Limb (tissue), 2 donors: ENCODE measurements around the gene INSR.
"Not testable (repeated sequence)": the region's sequence is repeated elsewhere in the genome, so short reads cannot be mapped to it uniquely, and the experiment has no call there.

ENCODE experiments used
- DNase-seq, 2 donors: peaks; one replicate each; pipeline ENCODE4 v3.0.0-alpha.2; 2016; ENCODE audit errors: extremely low spot score in 2 of 2

The INSR gene

GRCh38 chr19:7195046-7195445, 99.2 kb downstream of the INSR start:
- DNase-seq: no peak

GRCh38 chr19:7194566-7194965, 99.6 kb downstream of the INSR start:
- DNase-seq: no peak

DNA sequence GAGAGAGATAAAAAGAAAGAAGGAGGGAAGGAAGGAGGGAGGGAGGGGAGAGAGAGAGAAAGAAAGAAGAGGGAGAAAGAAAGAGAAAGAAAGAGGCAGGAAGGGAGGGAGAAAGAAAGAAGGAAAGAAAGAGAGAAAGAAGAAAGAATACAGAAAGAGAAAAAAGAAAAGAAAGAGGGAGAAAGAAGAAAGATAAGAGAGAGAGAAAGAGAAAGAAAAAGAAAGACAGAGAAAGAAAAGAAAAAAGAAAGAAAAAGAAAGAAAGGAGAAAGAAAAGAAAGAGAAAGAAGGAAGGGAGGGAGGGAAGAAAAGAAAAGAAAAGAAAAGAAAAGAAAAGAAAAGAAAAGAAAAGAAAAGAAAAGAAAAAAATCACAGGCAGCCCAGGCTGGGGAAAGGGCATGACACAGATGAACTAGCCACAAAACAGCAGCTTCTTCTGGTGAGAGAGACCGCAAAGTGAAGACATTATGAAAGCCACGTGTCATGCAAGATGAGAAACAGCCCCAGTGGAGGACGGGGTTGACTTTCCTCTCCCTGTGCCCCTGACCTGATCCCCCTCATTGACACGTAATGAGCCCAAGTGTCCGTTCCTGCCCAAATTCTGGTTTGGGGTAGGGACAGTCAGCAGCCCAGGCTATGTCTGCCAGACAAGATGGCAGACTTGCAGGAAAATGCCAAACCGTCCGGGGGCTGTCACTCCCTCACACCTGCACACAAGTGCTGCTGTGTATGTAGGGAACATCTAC, 102.1 kb downstream of the INSR start:
- no peak for DNase-seq

DNA sequence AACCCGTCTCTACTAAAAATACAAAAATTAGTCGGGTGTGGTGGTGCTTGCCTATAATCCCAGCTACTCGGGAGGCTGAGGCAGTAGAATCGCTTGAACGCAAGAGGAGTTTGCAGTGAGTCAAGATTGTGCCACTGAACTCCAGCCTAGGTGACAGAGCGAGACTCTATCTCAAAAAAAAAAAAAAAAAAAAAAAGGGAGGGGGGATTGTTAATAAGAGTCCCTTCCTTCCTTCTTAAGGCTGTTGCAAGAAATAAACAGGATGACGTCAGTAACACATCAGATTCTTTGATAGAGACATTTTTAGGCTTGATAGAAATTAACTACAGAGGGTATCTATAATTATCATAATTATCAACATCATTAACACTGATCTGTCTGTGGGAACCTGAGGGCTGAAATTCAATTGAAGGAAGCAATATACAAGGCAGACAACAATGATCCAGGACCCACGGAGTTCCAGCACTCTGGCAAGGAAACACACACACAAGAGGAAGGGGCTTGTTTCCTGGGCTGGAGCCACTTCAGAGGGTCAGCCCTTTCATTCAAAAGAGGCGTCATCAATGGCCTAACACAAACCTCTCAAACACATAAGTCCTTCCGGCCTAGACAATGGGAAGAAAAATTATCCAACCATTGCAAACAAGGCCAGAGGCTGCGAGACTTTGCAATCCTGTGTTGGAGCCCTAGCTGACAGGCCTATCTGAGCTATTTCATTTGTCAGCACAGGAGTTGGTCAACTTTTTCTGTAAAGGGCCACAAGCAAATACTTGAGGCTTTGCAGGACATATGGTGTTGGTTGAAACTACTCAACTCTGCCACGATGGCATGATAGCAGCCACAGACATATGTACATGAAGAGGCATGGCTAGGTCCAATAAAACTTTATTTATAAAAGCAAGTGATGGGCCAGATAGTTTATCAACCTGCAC, 105.2 kb downstream of the INSR start:
- no peak for DNase-seq

DNA sequence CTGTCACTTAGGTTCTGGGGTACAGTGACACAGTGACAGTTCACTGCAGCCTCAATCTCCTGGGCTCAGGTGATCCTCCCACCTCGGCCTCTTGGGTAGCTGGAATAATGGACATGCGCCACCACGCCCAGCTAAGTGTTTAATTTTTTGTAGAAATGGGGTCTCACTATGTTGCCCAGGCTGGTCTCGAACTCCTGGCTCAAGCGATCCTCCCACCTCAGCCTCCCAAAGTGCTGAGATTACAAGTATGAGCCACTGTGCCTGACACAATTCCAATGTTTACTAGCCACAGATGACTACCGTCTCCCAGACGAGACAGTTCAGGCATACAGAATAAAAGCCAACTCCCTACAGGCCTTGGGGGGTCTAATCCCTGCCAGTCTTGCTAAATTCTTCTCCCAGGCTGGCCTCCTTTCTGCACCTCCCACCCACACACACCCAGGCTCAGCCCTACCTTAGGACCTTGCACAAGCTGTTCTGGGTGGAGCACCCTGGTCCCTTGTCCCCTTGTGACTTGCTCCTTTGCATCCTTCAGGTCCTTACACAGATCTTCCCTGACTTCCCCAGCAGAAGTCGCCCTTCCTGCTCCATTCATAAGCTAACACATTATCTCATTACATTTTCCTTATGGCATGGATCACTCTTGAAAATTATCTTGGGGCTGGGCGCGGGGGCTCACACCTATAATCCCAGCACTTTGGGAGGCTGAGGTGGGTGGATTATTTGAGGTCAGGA, 106.4 kb downstream of the INSR start:
- DNase-seq: no peak

GRCh38 chr19:7182489-7182888, 111.7 kb downstream of the INSR start:
- DNase-seq: no peak

GRCh38 chr19:7179917-7180306, 114.3 kb downstream of the INSR start:
- DNase-seq: no peak

GRCh38 chr19:7177926-7178325, 116.3 kb downstream of the INSR start:
- no peak for DNase-seq

- DNase-seq: no peak
Measured at GRCh38 chr19:7176792-7177191, 117.4 kb downstream of the INSR start.

- no peak for DNase-seq
Measured at GRCh38 chr19:7172794-7173193, 121.4 kb downstream of the INSR start.

- no peak for DNase-seq
Measured at GRCh38 chr19:7170983-7171382, 123.2 kb downstream of the INSR start.

GRCh38 chr19:7168941-7169340, 125.3 kb downstream of the INSR start:
- DNase-seq: no peak

- DNase-seq: no peak
Measured at GRCh38 chr19:7161292-7161691, 132.9 kb downstream of the INSR start.

- peak; percentile 51 to 85 for DNase-seq
Measured at GRCh38 chr19:7159105-7159933, 134.9 kb downstream of the INSR start.

GRCh38 chr19:7153022-7153421, 141.2 kb downstream of the INSR start:
- DNase-seq: no peak

- no peak for DNase-seq
Measured at GRCh38 chr19:7152568-7152967, 141.6 kb downstream of the INSR start.

GRCh38 chr19:7149956-7150705, 144.1 kb downstream of the INSR start:
- no peak for DNase-seq

DNA sequence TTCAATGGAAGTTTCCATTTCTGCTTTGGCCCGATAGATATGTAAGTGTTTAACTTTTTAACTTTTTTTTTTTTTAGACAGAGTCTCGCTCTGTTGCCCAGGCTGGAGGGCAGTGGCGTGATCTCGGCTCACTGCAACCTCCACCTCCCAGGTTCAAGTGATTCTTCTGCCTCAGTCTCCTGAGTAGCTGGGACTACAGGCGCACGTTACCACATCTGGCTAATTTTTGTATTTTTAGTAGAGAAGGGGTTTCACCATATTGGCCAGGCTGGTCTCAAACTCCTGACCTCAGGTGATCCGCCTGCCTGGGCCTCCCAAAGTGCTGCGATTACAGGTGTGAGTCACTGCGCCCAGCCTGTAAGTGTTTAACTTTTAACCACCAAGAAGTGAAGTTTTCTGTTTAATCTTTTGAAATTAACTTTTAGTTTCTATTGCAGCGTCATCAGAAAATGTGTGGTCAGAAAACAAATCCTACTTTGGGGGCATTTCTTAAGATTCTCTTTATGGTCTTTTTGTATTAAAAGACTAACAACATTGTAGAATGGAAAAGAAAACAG, 147.0 kb downstream of the INSR start:
- DNase-seq: not testable (repeated sequence)

- DNase-seq: not testable (repeated sequence)
Measured at GRCh38 chr19:7146086-7146485, 148.1 kb downstream of the INSR start.

DNA sequence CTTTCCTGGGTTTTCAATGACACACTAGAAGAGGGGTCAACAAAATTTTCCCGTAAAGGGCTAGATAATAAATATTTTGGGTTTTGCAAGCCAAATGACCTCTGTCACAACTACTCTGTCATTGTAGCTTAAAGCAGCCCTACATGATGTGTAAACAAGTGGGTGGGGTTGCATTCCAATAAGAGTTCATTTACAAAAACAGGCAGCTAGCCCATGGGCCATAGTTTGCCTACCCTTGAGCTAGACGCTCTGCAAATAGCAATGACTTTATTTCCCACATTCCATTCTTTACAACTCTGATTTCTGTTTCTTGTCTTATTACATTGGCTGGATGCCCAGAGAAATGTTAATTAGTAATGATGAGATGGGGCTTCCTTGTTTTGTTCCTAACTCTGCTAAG, 148.7 kb downstream of the INSR start:
- DNase-seq: no peak
